ENCODE data around the gene TSPAN14.

The TSPAN14 gene

DNA sequence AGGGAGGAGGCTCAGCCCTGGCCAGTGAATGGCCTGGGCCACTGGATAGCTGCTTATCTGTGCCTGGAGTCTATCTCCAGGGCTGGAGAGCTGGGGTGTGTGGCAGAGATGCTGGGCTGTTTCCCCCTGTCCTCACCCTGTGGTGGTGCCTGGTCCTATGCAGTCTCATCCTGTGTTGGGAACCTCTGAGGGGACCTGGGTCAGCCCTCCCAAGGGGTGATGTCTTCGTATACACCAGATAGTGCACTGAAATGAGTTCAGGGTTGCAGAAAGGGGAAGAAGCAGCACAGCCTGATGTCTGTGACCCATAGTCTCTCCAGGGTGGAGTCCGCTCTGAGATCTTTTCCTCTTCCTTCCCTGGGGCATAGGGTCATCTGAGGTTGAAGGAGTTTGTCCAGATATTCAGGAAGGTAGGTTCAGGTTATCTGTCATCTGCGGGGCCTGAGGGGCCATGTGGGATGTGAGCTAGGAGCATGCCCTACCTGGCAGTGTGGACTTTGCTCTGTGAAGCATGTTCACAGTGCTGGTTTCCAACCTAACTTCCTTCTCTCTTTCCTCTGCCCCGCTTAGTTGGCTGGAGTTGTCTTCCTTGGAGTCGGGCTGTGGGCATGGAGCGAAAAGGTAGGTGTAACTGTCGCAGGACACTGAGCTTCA, 50.2 kb downstream of the TSPAN14 start:
- DNase-seq (ENCODE audit: low read depth): no peak

DNA sequence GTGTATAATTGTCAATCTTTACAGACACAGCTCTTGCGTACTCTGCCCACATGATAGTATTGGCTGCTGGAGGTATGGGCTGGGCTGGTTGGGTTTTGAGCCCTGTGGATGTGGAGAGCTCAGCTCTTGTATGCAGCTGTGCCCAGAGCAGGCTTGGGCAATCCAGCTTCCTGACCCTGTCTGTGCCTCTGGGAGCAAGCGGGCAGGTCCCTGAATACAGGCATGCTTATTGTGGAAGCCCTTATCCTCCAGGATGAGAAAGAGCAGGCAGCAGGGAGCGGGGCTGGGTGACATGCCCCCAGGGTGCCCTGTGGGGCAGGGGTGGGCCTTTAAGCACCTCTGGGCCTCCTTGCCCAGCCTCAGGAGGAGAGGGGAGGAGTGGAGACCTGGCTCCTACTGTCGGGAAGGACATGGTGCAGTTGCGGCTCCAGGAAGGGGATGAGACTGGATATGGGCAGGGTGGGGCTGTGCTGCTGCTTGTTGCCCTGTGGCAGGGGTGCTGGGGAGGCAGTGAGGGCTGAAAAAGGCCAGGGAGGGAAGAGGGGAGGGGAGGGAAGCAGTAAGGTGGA, 50.9 kb downstream of the TSPAN14 start:
- DNase-seq (ENCODE audit: low read depth): no peak

DNA sequence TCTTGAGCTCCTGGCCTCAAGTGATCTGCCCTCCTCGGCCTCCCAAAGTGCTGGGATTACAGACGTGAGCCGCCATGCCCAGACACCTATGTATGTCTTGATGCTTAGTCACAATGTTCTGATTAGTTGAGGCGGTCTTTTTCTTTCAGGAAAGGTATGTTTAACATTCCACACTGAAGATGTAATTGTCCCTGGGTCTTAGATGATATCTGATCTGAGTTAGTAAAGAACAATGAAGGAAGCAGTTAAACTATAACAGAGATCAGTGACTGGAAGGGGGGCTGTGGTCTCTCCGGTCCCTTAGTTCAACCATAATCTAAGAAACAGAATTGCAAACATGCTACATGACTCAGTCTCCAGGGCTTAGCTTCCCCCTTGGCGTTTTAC, 52.1 kb downstream of the TSPAN14 start:
- no peak for DNase-seq (ENCODE audit: low read depth)

DNA sequence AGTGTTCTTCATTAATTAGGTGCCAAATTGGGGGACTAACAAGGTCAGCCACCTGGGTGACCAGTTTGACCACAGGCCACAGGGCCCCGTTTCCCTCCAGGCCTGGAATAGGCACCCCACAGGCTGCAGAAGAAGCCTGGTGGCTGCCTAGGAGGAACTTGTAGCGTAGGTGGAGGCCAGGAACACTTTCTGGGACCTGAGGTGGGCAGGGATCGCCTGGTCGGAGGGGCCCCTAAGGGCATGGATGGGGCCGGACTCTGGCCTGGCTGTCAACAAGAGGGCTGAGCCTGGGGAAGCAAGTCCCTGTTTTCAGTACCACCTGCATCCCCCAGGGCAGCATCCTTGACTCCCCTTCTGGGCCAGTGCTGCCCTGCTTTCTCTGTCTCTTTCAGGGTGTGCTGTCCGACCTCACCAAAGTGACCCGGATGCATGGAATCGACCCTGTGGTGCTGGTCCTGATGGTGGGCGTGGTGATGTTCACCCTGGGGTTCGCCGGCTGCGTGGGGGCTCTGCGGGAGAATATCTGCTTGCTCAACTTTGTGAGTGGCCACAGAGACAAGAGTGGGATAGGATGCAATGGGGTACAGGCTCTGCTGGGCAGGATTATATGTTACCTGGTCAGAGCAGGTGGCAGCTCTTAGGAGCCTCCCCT, 52.9 kb downstream of the TSPAN14 start:
- DNase-seq (ENCODE audit: low read depth): no peak

DNA sequence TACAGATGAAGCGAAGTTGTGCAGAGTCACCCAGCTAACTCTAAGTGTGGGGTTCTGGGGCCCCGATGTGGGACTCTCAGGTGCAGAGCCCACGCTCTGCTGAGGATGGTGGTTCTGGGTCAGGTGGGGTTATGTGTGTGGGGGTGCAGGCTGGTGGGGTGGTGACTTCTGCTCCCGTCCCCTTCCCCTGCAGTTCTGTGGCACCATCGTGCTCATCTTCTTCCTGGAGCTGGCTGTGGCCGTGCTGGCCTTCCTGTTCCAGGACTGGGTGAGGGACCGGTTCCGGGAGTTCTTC, 54.9 kb downstream of the TSPAN14 start:
- DNase-seq (ENCODE audit: low read depth): no peak

DNA sequence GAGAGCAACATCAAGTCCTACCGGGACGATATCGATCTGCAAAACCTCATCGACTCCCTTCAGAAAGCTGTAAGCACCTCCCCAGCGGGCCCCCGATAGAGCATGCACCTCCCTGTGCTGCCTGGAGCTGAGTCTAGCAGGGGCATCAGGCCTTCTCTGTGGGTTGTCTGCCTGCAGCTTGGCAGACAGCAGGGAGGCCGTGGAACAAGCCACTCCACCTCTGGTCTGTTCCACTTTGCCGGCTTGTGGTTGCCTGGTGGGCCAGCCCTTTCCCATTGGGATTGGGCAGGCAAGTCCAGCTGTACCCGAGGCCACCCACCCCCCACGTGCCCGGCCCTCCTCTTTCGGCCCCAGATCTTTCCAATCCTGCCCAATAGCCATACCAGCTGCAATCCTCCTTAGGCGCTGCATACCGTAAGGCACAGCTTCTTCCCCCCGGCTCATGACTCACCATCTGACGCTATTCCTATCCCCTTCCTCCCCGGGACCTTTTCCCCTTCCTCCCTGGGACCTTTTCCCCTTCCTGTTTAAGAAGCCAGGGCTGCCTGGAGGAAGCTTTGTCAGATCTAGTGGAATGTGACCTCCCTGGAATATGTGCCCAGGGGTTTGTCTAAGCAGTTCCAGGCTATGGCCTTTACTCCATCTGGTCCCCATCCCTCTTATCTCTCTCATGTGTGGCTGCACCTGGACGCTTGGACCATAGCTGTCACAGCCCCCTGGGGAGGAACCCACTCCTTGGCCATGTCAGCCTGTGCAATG, 55.5 kb downstream of the TSPAN14 start:
- no peak for DNase-seq (ENCODE audit: low read depth)

DNA sequence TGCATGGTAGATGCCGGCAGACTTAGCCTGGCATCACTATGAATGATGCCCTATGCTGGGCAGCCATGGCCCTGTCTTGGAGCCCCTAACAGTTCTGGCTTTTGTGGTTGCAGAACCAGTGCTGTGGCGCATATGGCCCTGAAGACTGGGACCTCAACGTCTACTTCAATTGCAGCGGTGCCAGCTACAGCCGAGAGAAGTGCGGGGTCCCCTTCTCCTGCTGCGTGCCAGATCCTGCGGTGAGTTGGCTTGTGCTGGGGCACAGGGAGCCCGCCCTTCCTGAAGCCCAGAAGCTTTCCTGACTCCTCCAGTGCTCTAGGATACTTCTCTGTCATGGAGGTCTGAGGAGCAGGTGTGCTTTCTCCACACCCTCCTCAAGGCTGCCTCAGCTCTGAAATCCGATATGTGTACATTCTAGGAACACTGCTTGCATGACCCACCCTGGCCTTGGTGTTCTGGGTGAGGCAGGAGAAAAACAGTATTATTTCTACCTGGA, 58.0 kb downstream of the TSPAN14 start:
- no peak for DNase-seq (ENCODE audit: low read depth)

DNA sequence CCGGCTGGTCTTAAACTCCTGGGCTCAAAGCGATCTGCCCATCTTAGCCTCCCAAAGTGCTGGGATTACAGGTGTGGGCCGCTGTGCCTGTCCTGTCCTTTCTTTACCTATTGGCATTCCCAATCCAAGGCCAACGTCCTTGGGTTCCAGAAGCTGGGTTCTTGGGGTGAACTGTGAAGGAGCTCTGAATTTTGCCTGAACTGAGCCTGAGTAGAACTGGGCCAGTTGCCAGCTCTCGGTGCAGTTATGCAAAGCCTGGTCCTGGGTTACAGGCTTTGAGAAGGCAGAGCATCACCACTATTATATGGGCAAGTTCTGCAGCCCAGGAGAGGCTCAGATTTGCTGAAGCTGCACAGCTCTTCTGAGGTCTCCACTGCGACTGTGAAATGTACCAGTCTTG, 59.0 kb downstream of the TSPAN14 start:
- no peak for DNase-seq (ENCODE audit: low read depth)

DNA sequence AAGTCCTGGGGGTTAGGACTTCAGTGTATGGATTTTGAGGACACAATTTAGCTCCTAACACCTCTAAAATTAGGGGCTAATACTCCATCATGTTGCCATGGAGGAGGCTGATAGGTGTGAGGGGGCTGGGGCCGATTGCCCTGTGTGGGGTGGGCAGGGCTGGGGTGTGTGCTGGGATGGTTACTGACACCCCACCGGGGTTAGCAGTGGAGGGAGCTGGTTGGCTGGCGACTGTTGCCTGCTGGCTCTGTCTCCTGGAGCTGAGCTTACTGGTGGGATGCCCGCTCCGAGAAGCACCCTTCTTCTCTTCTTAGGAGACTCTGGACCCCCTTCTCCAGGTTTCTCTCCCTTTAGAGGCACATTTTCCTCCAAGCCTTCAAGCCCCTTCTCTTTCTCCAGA, 61.4 kb downstream of the TSPAN14 start:
- DNase-seq (ENCODE audit: low read depth): no peak

DNA sequence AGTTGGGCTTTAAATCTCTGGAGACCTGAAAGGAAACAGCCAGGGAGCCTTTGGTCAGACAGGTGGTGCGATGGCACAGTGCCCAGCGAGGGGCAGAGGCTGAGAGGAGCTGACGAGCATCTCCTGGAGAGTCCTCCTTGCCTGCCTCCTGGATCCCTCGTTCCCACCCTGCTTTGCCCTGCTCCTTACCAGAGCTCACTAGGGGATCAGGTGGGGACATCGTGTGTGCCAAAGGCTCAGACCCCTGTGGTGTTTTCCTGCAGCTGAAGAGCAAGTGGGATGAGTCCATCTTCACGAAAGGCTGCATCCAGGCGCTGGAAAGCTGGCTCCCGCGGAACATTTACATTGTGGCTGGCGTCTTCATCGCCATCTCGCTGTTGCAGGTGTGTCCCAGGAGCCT, 61.8 kb downstream of the TSPAN14 start:
- no peak for DNase-seq (ENCODE audit: low read depth)

DNA sequence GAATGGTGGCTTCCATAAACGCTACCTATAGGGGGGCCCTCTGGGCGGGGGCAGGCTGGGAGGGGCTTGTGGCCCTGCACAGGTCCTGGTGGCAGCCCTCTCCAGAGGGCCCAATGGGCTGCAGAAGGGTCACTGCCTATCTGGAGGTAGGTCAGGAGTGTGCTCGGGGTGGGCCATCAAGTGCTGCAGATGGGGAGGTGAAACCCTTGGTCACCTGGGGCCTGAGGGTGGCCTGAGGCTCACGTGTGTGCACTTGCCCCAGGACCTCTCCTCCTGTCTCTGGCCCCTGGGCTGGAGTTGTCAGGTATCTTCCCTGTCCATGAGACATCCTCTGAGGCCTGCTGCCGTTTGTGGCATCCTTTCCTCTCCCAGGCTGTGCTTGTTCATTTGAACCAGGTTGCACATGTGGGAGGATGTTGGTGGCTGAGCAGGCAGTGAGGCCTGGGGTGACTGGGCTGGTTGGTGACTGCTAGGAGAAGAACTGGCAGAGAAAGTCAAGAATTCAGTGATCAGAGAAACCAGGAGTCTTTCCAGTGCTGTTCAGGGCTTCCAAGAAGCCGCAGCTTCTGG, 62.5 kb downstream of the TSPAN14 start:
- DNase-seq (ENCODE audit: low read depth): no peak

DNA sequence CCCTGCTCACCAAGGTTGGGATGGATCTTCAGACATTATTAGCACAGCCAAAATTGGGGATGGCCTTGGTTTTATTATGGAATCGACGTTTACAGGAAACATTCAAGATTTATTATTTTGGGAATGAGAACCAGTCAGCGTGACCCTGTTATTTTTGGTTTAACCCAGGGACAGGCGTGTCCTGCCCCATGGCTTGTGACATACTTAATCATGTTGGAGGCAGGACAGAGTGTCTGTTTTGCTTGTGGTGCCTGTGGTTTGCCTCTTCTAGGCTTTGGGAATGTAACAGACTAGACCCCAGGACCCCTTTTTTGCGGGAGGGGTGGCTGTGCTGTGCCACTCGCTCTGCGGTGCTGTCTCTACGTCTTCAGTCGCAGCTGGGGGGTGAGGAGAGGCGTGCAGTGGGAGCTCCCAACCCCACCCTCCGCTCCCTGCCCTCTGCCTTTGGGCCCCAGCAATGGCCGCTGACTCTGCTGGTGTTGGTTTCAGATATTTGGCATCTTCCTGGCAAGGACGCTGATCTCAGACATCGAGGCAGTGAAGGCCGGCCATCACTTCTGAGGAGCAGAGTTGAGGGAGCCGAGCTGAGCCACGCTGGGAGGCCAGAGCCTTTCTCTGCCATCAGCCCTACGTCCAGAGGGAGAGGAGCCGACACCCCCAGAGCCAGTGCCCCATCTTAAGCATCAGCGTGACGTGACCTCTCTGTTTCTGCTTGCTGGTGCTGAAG, 63.5 kb downstream of the TSPAN14 start:
- DNase-seq (ENCODE audit: low read depth): no peak

DNA sequence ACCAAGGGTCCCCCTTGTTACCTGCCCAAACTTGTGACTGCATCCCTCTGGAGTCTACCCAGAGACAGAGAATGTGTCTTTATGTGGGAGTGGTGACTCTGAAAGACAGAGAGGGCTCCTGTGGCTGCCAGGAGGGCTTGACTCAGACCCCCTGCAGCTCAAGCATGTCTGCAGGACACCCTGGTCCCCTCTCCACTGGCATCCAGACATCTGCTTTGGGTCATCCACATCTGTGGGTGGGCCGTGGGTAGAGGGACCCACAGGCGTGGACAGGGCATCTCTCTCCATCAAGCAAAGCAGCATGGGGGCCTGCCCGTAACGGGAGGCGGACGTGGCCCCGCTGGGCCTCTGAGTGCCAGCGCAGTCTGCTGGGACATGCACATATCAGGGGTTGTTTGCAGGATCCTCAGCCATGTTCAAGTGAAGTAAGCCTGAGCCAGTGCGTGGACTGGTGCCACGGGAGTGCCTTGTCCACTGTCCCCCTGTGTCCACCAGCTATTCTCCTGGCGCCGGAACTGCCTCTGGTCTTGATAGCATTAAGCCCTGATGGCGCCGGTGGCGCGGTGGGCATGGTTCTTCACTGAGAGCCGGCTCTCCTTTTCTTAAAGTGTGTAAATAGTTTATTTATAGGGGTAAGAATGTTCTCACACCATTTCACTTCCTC, 64.2 kb downstream of the TSPAN14 start:
- no peak for DNase-seq (ENCODE audit: low read depth)

DNA sequence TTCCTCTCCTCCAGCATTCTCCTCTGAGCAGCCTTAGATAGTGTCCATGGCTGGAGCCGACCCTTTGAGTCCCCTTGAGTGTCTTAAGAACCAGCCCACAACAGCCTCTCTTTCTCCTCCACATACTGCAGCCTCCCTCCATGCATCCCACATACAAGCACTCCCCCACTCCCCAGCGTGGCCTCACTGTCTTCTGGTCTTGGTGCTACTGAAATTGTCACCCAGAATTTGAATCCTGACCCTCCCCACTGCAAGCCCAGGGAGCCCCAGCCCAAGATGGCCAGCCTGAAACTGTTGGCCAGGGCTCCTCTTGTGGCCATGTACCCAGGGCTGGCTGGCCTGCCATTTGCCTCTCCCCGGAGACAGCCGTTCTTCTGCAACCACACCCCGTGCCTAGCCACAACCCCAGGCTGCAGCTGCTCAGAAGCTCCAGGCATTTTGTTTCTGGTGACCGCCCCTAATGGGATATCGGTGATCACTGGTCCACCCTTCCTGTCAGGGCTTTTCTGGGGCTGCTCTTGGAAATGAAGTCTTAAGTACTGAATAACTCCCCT, 64.8 kb downstream of the TSPAN14 start:
- DNase-seq (ENCODE audit: low read depth): no peak

DNA sequence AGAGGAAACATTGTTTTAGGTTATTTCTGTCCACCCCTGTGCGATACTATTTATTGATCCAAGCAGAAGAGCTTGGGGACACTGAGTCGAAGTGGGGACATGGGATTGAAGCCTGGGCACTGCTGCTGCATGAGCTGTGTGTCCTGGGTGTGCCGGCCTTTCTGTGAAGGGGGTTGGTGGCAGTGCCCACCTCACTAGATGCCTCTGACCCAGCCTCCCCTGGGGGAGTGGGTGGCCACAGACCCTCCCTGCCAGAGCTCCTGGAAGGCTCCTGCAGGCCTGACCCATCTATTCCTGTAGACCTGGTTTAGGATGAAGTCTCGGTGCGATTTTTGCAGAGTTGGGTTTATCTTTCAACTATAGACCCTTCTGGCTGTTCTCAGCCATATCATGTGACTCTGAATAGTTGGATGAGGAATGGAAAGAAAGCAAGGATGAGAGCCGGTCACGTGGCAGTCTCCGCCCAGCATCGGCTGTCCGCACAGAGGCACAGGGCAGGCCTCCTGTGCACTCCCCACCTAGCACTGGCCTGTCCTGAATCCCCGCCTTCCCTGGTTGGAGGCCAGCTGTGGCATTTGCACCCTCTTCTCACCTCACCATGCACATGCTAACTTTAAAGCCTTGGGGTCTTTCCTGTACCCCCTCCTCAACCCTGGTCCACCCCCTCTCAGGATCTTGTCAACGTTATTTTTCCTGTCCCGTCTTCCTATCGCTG, 66.0 kb downstream of the TSPAN14 start:
- no peak for DNase-seq (ENCODE audit: low read depth)

DNA sequence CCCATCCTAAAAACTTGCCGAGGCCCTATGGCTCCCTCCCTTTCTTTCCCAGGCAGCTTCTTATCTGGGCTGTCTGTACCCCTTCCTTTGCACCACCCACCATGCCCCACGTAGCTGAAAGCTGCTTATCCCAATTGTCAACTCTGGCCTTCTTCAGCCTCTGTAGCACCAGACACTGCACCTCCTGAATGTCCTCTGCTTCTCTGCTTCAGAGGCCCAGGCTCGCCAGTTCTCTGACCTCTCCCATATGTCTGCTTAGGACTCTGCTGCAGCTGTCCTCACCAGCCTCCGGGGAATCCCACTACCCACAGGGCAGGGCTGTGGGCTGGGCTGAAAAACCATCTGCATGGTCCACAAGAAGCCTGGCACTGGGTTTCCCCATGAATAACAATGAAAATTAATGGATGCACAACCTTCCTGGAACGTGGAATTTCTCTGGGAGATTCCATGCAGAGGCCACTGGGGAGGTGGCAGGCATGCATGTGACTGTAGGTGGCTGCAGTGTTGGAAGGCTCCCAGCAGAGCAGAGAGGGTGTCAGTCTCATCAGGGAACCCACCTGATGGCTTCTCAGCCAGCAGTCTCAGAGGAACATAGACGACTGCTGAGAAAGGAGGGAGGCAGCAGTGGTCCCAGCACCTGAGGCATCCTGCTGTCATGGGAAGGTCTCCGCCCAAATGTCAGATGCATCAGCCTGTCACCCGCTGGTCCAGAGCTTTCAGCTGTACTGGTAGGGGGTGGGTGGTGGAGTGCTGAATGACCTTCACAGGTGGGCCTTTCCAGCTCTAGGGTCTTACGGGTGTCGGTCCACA, 66.8 kb downstream of the TSPAN14 start:
- no peak for DNase-seq (ENCODE audit: low read depth)

DNA sequence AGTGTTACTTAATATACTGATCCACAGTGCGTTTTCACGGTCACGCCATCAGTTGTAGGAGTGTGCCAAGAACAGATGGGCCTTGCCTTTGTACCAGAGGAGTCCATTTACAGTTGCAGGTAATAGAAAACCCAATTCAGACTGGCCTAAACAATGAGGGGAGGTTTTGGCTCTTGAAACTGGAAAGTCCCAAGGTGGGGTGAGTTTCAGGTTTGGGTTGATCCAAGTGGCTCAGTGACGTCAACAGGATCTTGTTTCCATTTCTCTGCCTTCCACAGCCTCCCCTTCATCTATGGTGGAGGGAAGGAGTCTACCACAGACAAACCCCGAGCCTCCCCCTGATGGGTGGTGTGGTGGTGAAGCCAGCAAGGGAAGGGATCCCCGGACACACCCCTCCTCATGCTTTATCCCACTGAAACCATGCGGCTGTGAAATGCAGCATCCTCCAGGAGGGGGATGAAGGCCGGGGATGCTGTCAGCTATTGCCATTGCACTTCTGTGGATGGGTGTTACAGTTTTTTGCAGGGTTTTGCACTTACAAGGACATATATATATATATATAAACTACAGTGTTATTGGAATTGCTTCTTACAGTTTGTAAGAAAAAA, 68.8 kb downstream of the TSPAN14 start:
- no peak for DNase-seq (ENCODE audit: low read depth)

DNA sequence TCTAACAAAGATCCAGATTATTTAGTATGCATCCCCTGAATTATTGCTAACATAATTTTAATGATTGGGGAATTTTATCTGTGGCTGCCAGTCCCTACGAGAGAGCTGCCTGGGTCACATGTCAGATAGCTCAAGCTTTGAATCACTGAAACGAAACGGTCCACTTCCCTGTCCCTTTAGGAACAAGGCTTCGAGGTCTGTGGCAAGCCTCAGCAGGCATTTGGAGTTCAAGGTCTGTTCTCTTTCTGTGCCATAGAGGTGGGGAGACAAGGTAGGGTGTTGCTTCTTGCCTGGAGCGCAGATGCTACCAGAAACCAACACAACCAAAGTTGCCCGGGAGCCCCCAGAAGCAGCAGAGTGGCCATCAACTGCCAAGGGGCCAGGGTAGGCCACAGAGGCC, 69.7 kb downstream of the TSPAN14 start:
- DNase-seq (ENCODE audit: low read depth): no peak

DNA sequence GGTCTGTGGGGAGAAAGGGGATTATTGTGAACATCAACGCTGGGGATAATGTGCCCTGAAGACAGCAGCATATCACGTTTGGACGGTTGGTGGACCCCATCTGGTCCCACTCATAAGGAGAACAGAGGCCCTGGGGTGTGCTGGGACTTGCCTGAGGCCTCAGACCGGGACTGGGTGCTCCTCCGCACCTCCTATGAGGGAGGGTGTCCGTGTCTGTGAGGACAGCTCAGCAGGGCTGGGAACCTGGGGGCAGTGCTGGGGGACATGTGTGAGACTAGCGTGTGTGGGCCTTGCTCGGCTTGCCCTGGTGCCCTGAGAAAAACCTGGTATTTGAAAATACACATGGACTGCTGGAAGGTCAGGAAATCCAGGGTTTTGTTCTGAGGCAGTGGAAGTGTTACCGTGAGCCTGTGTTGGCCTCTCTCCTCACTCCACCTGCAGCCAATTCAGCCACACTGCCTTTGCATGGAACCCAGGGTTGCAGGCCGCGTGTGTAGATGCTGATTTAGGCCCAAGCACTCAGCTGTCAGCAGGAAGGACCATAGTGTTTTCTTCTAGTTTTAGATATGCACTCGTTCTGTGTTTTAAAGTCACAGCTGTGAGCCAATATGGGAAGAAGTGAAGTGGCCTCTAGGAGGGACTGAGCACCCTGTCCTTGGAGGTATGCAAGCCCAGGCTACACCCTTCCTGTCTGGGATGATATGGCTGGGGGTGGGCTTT, 70.2 kb downstream of the TSPAN14 start:
- DNase-seq (ENCODE audit: low read depth): no peak

Measured in activated T-cell treated with anti-CD3 and anti-CD28 coated beads for 24 hours (primary cell).